ENCODE results near the gene CCDC102A. TPM values are rescaled to one million over a fixed set of nuclear protein-coding genes. Genes with fewer than 3 reads are reported as not detected.

Gene CCDC102A
- total RNA-seq, 1 donor from 2014 or later, result 13.7 TPM

- Histone ChIP-seq H3K4me1 (no peaks in the 10 kb centered on the region), H3K4me3 (no peak overlapping the region), H3K9me3 (no peaks in the 10 kb centered on the region), H3K27me3 (no peaks in the 10 kb centered on the region), H3K36me3 (peaks cover 3 to 5% of the 10 kb centered on the region in 2 donors), H3K27ac (no peak overlapping the region)
- intact Hi-C loops (cut with DNase I), result no loop called here
- no peak for TF ChIP-seq CTCF (IDR thresholded peaks at IDR 0.05)
- no peak for DNase-seq (ENCODE audit: low spot score in 2 of 2)
These were observed 29.0 kb downstream of the CCDC102A start for GRCh38 chr16:57507136-57508034.

- TF ChIP-seq CTCF (IDR thresholded peaks at IDR 0.05), result no peak
These were observed 31.2 kb downstream of the CCDC102A start for GRCh38 chr16:57505169-57505568.

GRCh38 chr16:57504491-57504890, 31.9 kb downstream of the CCDC102A start:
- no peak for TF ChIP-seq CTCF (IDR thresholded peaks at IDR 0.05)
- no peaks in the 10 kb centered on the region for H3K36me3 ChIP-seq
- H3K27me3 ChIP-seq, result no peaks in the 10 kb centered on the region
- no peaks in the 10 kb centered on the region for H3K4me1 ChIP-seq
- H3K4me3 ChIP-seq, result no peak overlapping the region
- no peak overlapping the region for H3K27ac ChIP-seq
- DNase-seq (ENCODE audit: low spot score in 2 of 2), result no peak
- intact Hi-C loops (cut with DNase I), result no loop called here
- H3K9me3 ChIP-seq, result no peaks in the 10 kb centered on the region

More at GRCh38 chr16:57505169-57505568, 31.2 kb downstream of the CCDC102A start:
- no peak overlapping the region for H3K27ac ChIP-seq
- H3K9me3 ChIP-seq, result no peaks in the 10 kb centered on the region
- no peak overlapping the region for H3K4me3 ChIP-seq
- intact Hi-C loops (cut with DNase I), result no loop called here
- no peaks in the 10 kb centered on the region for H3K27me3 ChIP-seq
- H3K36me3 ChIP-seq, result no peaks in the 10 kb centered on the region
- DNase-seq (ENCODE audit: low spot score in 2 of 2), result no peak
- no peaks in the 10 kb centered on the region for H3K4me1 ChIP-seq

GRCh38 chr16:57504001-57504400, 32.4 kb downstream of the CCDC102A start:
- no peak overlapping the region for H3K4me3 ChIP-seq
- DNase-seq (ENCODE audit: low spot score in 2 of 2), result no peak
- H3K9me3 ChIP-seq, result no peaks in the 10 kb centered on the region
- no peak for TF ChIP-seq CTCF (IDR thresholded peaks at IDR 0.05)
- H3K27me3 ChIP-seq, result no peaks in the 10 kb centered on the region
- intact Hi-C loops (cut with DNase I), result no loop called here
- H3K4me1 ChIP-seq, result no peaks in the 10 kb centered on the region
- H3K36me3 ChIP-seq, result no peaks in the 10 kb centered on the region
- H3K27ac ChIP-seq, result no peak overlapping the region

GRCh38 chr16:57503366-57503765, 33.0 kb downstream of the CCDC102A start:
- intact Hi-C loops (cut with DNase I), result no loop called here
- TF ChIP-seq CTCF (IDR thresholded peaks at IDR 0.05), result no peak
- no peak for DNase-seq (ENCODE audit: low spot score in 2 of 2)
- Histone ChIP-seq H3K4me3 (no peak overlapping the region), H3K4me1 (no peaks in the 10 kb centered on the region), H3K27me3 (no peaks in the 10 kb centered on the region), H3K27ac (no peak overlapping the region), H3K36me3 (no peaks in the 10 kb centered on the region), H3K9me3 (no peaks in the 10 kb centered on the region)
